GM18507 (cell line): ENCODE data around the gene FARSB.
A peak's percentile ranks its signal among the peaks of the same experiment; 100 is the strongest.
"Not testable (repeated sequence)": the region's sequence is repeated elsewhere in the genome, so short reads cannot be mapped to it uniquely, and the experiment has no call there.

Source experiments
- DNase-seq: peaks from one replicate; pipeline ENCODE4 v3.0.0; 2011; ENCODE audit warnings: low read depth; ENCODE audit not compliant: insufficient read length; ENCODE audit errors: extremely low spot score
- FAIRE-seq: peaks from 2 replicates; lab custom pipeline; 2011; peaks lifted over from hg19 to GRCh38; lab: Jason Lieb, UNC

The FARSB gene

GRCh38 chr2:222655787-222656525 is at the start of gene FARSB:
Gene FARSB (minus strand): TSS chr2:222656092. CDS start chr2:222656073, 19 bp downstream.
- DNase-seq (peak; percentile 88), FAIRE-seq (peak; percentile 93)

- no peak for FAIRE-seq
These were observed 48.0 kb upstream of the FARSB start for GRCh38 chr2:222703886-222704285.

GRCh38 chr2:222703091-222703490 is 47.2 kb upstream of the FARSB start:
- FAIRE-seq (no peak), DNase-seq (no peak)

More at GRCh38 chr2:222703886-222704285, 48.0 kb upstream of the FARSB start:
- no peak for DNase-seq

GRCh38 chr2:222701721-222702131 is 45.8 kb upstream of the FARSB start:
- FAIRE-seq (peak; percentile 44), DNase-seq (no peak)

- FAIRE-seq (no peak), DNase-seq (no peak)
These were observed 45.3 kb upstream of the FARSB start for GRCh38 chr2:222701233-222701632.

- FAIRE-seq (no peak), DNase-seq (no peak)
These were observed 42.4 kb upstream of the FARSB start for GRCh38 chr2:222698276-222698675.

- FAIRE-seq = no peak
These were observed 37.9 kb upstream of the FARSB start for GRCh38 chr2:222693837-222694236.

GRCh38 chr2:222693413-222693812 is 37.5 kb upstream of the FARSB start:
- not testable (repeated sequence) for FAIRE-seq, DNase-seq

More at GRCh38 chr2:222693837-222694236, 37.9 kb upstream of the FARSB start:
- no peak for DNase-seq

GRCh38 chr2:222690564-222691200 is 34.8 kb upstream of the FARSB start:
- peak; percentile 87 for FAIRE-seq

GRCh38 chr2:222689322-222689721 is 33.4 kb upstream of the FARSB start:
- DNase-seq (no peak), FAIRE-seq (no peak)

More at GRCh38 chr2:222690564-222691200, 34.8 kb upstream of the FARSB start:
- DNase-seq = peak; percentile 78

- DNase-seq (no peak), FAIRE-seq (no peak)
These were observed 33.0 kb upstream of the FARSB start for GRCh38 chr2:222688917-222689316.

- no peak for FAIRE-seq
These were observed 30.3 kb upstream of the FARSB start for GRCh38 chr2:222686086-222686750.

GRCh38 chr2:222683805-222684204 is 27.9 kb upstream of the FARSB start:
- DNase-seq = no peak
- no peak for FAIRE-seq

More at GRCh38 chr2:222686086-222686750, 30.3 kb upstream of the FARSB start:
- no peak for DNase-seq

GRCh38 chr2:222677981-222678380 is 22.1 kb upstream of the FARSB start:
- no peak for DNase-seq
- FAIRE-seq = no peak

- FAIRE-seq (no peak), DNase-seq (no peak)
These were observed 18.0 kb upstream of the FARSB start for GRCh38 chr2:222673883-222674282.

GRCh38 chr2:222673273-222673672 is 17.4 kb upstream of the FARSB start:
- DNase-seq (no peak), FAIRE-seq (no peak)

GRCh38 chr2:222672068-222672401 is 16.1 kb upstream of the FARSB start:
- FAIRE-seq (no peak), DNase-seq (no peak)

- FAIRE-seq = no peak
- DNase-seq = no peak
These were observed 15.6 kb upstream of the FARSB start, which contains the start of gene MOGAT1 for GRCh38 chr2:222671259-222672067. Gene MOGAT1 (plus strand): TSS chr2:222671658. CDS start chr2:222671786, 128 bp downstream.

- FAIRE-seq (no peak), DNase-seq (no peak)
These were observed 14.5 kb upstream of the FARSB start for GRCh38 chr2:222670191-222671038.
